ENCODE results near the gene TOM1L2.
"Not testable (repeated sequence)": the region's sequence is repeated elsewhere in the genome, so short reads cannot be mapped to it uniquely, and the experiment has no call there.

Gene TOM1L2

DNA sequence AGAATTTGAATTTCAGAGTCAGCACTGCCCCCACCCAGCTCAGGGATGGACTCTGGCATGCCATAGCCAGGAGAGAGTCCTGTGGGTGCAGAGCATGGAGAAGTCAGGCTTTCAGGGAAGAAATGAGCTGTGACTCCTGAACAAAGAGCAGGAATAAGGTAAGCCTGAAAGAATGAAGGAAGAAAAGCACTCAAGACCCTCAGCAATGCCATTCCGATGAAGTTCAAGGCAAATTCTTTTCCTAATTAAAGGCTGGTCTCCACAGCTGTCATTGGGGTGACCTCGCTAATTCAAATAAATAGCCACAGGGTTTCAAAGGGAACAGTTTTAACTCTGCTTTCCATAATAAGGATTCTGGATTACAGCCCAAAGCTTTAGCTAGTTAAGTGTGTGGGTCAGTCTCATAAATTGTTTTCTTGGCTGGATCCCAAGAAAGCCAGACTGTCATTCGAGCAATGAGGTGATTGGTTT lies 31.7 kb downstream of the TOM1L2 start:
- no peak for DNase-seq

DNA sequence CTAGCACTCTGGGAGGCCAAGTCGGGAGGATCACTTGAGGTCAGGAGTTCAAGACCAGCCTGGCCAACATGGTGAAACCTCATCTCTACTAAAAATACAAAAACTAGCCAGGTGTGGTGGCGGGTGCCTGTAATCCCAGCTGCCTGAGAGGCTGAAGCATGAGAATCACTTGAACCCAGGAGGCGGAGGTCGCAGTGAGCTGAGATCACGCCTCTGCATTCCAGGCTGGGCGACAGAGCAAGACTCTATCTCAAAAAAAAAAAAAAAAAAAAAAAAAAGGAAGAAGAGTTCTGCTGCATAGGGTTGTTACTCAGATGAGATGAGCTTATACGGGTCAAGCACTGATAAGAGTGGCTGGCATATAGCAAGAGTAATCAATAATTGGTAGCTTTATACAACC lies 32.3 kb downstream of the TOM1L2 start:
- DNase-seq, result not testable (repeated sequence)

DNA sequence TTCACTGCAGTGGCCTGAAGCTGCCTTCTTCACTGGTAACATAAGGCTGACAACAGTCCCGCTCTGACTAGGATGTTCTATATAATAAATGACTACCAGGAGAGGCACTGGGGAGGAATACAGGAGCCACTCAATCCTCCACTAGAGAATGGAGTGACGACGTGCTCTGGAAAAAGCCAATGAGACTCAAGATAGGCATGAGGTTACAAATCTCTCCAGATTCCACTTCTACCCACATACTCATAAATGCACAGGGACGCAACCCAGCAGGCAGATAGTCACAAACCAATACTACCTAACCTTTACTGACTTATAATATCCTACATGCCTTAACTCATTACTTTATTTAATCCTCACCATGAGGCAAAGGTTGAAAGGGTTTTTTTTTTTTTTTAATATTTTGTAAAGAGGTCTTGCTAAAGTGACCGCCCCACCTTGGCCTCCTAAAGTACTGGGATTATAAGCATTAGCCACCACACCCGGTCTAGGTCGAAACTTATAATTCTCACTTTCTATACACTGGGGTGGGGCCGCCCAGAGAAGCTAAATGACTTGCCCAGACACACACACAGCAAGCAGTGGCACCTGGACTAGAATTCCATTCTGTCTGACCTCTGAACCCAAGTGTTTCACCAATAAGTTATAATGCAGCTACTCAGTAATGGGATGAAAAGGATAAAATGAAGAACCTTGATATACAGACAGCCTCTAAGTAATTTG lies 33.7 kb downstream of the TOM1L2 start:
- no peak for DNase-seq

DNA sequence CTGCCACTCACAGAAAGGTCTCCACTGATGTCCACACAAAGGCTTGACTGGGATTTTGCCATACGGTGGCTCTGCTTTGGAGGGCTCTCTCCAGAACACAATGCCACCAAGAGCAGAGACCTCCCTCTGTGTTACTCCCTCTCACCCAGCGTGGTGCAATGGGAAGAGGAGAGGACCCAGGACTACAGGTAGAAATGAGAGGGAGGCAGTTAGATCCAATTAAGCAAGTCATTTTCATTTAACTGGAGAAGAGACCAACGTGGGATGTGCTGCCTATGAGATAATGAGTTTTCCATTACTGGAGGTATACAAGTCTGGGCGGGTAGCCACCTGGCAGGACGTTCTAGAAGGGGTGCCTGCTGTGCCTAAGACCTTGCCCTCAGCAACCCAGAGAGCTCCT lies 34.2 kb downstream of the TOM1L2 start:
- DNase-seq, result no peak

DNA sequence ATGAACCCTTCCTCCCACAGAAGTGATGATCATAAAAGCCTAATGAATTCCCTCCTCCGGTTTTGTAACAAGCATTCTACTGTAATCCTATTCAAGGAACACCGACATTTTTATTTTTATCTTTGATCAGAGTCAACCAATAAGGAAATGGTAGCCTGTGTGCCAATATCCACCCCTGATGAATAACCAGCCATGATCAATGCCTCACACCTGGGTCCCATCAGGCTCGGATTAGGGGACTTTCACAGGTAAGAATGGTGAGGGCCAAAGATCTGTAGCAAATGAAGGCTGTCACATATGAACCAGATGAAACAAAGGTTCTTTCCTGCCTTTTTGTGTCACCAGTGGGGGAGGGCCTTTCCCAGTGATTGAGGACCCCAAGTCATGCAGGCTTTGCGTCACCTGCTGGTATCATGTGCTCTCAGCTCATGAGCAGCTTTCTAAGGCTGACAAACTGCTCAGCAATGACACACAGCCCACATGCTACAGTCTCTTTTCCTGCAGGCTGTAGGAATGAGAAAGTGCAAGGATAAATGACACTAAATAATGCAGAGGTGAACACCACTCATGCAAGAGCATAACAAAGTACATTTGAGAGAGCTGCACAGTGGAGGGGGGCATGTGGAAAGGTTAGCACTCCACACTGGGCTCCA lies 34.9 kb downstream of the TOM1L2 start:
- DNase-seq, result no peak

DNA sequence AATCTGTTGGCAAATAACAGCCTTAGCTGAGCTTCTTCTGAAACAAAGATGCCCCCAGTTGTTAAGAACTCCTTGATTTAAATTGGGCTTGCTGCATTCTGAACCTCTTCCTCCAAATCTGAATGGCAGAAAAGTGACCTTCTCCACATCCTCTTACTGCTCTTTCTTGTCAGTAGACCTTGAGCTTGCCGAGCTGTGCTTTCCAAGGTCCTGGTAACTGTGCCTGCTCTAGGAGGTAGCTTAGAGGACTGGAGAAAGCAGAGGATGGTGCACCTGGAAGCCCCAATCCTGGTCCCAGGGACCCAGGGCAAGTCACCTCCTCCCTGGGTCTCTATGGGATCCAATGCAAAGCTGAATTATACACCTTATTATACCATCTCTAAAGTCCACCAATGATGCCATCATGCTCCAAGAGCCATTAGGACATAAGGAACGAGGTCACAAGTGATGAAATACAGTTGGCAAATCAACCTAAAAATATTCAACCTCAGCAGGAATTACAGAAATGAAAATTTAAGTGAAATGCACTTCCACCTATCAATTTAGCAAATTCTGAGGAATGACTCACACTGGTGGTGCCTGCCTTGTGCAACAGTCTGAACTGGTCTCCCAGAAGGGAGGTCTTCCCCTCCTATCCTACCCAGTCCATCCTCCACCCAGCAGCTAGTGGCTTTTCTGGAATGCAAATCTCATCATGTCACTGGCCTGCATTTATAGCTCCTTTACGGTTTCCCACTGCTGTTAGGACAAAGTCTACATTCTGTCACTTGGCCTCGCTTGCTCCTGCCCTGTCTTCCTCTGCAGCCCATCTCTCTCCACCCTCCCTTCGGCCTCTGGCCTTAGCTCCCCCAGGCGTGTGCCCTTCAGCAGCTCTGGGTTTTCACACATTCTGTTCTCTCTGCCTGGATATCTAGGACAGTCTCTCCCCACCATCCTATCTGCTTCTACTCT lies 36.6 kb downstream of the TOM1L2 start:
- no peak for DNase-seq

DNA sequence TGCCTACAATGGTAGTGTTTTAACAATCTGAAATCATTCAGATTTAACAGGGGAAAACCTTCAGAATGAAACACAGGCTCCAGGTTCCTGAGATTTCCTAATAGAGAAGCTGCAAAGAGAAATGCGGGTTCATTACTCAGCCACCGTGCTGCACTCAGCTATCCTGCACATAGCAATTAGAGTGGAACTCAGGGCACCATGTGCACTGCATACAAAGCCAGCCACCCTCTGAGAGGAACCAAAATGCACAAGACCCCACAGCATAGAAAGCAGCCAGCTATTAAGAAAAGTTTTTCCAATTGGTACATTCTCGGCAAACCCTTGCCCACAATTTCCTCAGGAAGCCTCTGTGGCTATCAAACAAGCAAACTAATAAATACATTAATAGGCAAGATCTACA lies 37.4 kb downstream of the TOM1L2 start:
- no peak for DNase-seq

DNA sequence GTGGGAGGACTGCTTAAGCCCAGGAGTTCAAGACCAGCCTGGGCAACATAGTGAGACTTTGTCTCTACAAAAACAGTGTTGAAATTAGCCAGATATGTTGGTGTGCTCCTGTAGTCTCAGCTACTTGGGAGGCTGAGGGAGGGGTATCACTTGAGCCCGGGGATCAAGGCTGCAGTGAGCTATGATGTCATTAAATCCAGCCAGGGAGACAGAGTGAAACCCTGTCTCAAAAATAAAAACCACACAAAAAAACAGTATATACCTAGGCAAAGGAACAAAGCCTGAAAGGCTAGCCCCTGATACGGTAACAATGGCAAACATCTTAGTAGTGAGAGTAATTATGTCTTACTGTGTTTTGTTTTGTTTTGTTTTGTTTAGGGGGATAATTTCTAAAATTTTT lies 38.0 kb downstream of the TOM1L2 start:
- no peak for DNase-seq

DNA sequence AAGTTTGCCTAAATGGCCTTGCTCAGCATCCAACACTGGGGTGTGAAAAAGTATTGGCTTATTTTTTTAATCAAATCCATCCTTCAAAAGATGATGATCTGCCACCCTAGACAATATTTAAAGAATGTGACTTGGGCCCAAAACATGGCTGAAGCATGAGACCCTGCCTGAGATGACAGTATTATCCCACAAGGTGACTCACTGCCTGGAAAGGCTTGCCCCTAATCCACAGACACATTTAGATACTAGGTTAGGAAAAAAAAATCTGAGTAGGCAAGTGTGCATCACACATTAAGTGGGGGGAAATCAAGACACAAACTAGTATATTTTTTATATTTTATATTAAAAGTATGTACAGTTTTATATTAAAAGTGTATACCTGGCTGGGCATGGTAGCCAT lies 38.4 kb downstream of the TOM1L2 start:
- no peak for DNase-seq

DNA sequence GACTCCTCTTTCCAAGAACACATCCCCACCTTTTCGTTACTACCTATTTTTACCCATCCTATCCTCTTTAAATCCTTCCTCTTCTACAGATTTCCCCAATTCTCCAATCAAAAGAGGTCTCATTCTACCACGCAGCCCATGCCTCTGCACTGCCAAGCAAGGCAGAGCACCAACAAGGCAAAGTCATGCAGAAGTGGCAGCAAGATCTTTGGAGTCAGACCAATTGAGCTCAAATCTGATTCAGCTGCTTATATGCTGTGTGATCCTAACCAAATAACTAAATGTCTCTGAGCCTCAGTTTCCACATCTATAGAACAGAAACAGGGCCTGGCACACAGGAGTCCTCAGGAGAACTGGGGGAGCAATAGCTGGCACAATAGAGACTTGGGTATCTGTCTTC lies 41.0 kb downstream of the TOM1L2 start:
- DNase-seq, result no peak

DNA sequence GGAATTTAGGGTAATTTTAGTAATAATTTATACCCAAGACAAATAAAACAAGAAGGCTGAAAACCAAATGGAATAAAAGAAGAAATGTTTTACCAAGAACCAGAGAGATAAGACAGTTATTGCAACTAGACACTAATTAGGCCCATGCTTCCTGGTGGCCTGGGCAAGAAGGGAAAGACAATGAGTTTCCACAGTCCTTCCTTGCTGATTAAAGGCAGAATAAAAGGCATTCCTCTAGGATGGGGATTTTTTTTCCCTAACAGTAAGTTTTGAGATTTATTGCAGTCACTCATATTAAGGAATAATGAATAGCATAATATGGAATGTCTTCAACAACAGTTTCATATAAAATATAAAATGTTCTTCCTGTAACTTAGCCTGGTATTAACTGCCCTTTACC lies 41.5 kb downstream of the TOM1L2 start:
- DNase-seq, result no peak

DNA sequence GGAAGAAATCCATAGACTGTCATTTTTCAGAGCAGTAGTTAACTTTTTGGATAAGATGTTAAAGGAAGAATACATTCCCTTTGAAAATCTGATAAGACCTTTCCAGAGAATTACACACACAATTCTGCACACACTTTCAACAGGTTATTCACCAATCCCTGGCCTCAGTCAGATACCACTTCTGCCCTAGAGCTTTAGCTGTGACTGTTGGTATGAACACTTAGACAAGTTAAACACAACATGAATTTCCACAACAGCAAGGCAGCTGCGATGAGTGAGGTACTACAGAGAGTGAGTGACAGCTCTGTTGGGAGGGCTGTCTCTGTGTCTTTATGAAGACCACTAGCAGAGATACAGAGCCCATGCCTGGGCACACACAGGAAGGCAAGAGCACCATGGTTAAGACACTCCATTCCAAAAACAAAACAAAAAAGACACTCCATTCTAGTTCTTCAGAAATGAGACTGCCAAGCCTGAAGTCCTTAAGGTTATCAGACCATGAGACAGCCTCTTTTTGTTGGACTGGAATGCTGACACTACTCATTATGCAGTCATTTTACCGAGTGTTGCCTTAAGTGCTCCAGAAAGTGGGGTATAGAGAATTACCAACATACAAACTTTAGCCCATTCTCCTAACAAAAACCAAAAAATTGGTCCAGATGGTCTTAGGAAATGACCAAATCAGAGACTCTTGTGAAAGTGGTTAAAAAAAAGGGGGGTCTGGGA lies 42.4 kb downstream of the TOM1L2 start:
- DNase-seq, result no peak

DNA sequence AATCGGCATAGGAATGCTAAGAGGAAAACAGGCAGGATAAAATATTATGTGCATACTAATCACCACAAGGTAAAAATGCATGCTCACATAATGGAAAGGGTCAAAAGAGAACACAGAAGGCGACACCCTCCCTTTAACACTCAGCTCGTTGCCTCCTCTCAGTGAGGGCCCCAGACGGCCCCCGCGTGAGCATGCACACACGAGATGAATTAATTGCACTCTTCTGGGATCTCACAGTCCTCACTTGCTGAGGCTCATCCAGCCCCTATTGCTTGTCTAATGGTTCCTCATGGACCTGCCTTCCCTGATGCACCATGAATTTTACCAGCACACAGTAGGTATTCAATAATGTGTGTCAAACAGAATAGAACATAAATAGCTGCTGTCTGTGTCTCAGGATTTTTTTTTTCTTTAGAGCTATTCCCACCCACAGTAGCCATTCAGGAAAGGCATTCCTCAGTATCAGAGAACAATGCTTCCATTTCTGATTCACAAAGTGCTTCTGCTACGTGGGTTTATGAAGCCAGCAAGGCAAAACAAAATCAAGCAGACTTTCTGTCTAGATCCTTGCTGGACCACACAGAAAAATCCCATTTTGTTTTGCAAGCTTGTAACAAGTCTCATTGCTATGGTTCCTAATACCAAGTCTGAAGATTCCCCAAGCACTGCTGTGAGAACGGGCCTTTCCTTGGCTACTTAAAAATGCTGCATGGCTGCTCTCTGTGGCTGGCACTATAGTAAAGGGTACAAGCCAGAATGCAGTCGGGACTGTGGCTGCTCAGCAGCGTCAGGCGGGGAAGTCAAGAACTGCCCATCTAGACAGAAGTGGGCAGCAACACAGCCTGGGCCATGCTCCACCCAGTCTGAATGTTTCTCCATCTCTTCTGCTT lies 43.6 kb downstream of the TOM1L2 start:
- DNase-seq, result no peak

DNA sequence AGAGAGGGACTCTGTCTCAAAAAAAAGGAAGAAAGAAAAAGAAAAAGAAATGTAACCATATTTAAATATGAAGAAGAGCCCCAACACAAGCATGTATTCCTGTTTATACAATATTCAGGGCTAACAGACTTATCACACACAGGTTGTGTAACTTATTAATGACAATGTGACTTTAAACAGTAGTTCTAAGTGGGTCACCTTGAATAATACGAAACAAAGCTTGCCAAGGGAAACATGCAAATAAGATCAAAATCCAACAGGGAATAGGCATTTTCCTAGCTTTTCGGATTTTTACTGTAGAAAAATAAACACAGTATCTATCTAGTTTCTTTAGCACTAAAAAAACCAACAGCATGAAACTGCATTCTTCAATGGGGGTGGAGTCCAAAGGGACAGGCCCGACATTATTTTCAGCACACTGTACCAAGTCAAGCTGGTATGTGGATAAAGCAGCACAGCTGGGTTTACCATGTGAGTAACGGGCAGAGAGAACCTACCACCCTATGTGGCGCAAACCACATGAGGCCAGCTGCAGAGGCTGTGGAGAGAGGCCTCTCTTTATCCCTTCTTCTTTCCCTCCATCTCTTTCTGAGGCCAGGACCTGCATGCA lies 45.3 kb downstream of the TOM1L2 start:
- DNase-seq, result no peak

DNA sequence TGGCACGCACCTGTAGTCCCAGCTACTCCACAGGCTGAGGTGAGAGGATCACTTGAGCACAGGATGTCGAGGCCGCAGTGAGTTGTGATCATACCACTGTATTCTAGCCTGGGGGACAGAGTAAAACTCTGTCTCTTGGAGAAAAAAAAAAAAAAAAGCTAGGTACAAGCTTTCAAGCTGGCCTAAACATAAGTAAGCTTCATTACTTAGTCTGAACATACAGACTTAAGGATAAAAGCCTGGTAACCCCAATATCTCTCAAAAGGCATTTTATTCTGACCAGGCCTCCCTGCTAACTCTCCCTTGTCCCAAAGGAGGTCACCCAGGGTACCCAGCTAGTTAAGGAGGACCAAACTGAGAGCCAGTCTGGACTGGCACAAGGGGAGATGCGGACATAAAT lies 46.2 kb downstream of the TOM1L2 start:
- no peak for DNase-seq

DNA sequence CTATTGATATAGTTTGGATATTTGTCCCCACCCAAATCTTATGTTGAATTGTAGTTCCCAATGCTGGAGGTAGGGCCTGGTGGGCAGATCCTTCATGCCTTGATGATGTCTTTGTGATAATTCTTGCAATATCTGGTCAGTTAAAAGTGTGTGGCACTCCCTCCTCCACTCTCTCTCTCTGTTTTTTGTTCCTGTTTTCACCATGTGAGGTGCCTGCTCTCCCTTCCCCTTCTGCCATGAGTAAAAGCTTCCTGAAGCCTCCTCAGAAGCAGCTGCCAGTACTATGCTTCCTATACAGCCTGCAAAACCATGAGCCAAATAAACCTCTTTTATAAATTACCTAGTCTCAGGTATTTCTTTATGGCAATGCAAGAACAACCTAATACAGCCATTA lies 47.3 kb downstream of the TOM1L2 start:
- no peak for DNase-seq

DNA sequence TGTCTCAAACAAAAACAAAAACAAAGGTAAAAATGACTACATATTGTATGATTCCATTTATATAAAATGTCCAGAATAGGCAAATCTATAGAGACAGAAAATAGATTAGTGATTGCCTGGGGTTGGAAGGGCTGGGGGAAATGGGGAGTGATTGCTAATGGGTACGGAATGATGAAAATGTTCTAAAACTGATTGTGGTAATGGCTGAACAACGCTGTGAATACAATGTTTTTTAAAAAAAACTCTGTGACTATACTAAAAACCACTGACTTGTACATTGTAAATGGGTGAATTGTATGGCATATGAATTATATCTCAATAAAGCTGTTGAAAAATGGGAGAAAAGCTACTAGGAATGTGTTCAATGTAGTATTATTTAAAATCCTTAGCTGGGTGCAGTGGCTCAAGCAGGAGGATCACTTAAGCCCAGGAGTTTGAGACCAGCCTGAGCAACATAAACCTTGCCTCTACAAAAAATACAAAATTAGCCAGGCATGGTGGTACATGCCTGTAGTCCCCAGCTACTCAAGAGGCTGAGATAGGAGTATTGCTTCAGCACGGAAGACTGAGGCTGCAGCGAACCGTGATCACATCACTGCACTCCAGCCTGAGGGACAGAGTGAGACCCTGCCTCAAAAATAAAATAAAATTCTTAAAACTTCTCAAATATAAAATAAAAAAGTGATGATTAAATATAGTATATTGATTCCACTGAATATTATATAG lies 47.9 kb downstream of the TOM1L2 start:
- DNase-seq, result no peak

DNA sequence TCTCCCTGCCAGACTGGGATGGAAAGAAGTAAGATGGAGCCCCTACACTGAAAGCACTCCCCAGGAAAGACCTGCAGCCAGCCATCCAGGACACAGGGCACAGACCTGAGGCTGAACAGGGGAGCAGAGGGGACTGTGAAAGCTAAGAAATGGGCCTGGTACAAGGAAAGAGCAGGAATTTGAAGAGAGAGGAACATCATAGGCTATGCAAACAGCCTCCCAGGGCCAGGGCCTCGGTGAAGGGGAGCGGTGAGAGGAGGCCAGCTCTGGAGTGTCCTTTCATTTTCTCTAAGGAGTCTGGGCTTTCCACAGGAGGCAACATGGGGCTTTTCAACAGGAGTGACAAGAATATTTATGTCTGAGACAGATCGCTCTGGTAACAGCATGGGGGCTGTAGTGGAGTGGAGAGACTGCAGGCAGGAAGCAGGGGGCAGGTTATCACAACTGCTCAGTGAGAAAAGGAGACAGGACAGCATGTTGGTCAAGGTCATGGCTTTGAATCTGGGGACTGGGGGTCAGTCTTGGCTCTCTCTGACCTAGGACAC lies 50.1 kb downstream of the TOM1L2 start:
- no peak for DNase-seq

DNA sequence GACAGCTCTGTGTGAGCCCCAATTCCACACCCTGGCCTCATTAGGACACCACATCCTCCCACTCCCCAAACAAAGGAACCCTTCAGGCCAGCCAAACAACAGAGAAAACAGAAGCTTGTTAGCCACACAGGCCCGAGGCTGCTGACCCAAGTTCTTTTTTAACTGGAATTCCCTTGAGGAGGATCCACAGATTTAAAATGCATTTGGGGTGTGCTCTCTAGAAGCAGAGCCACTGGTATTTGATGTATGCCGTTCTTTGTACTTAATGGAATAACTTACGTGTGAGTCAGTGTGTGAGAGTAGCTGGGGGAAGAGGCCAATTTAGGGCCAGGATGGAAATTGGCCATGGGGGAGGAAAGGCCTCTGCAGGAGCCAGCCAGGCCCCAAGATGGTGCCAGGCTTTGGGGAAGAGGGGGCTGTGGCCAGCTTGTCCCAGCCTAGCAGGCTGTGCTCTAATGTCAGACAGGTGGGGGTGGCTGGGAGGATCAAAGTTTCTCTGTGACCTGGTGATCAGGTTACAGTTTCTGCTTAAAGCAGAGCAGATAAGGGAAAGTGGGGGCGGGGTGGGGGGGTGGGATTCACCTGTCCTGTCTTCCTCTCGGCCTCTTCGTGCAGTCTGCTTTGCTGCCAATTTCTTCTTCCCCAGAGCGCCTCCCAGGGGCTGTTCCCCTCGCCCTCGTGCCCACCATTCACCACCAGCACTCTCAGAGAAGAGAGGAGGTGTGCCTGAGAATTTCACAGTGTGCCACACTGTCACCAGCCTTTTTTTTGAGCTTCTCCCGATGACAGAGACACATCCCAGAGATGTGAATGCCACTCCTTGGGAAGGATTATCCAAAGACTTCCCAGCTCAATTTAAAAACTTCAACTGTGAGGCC lies 50.8 kb downstream of the TOM1L2 start:
- DNase-seq, result no peak
